Breast epithelium (tissue), 3 donors: Measurements from ENCODE around the gene NTSR2.

ENCODE experiments used
- POLR2AphosphoS5 ChIP-seq, 3 donors: sonication (generic); formaldehyde crosslinking; IDR thresholded peaks; one replicate each; pipeline ENCODE4 v1.6.1; 2017; ENCODE audit warnings: antibody characterized with exemption in 3 of 3
- TF ChIP-seq, protein P1 (sequence below), 3 donors: fragments of 450-650 bp; IDR thresholded peaks; one replicate each; pipeline ENCODE4 v1.5.1; 2016 to 2017; ENCODE audit warnings: antibody characterized with exemption in 3 of 3, mild to moderate bottlenecking in 3 of 3, moderate library complexity in 3 of 3

DNA sequence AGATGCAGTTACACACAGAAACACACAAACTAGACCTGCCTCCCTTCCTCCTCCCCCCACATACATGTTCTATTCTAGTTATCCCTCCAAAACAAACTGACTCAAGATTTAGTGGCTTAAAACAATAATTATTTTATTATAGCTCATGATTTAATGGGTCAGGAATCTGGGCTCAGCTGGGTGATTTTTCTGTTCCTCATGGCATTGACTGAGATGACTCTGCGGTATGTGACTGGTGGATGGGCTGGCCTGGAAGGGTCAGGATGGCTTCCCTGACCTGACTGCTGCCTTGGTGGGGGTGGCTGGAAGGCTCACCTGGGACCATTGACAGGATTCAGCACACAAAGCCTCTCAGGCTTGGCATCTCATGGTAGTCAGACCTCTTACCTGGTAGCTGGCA is 33.7 kb upstream of the NTSR2 start:
- TF ChIP-seq, protein P1, sequence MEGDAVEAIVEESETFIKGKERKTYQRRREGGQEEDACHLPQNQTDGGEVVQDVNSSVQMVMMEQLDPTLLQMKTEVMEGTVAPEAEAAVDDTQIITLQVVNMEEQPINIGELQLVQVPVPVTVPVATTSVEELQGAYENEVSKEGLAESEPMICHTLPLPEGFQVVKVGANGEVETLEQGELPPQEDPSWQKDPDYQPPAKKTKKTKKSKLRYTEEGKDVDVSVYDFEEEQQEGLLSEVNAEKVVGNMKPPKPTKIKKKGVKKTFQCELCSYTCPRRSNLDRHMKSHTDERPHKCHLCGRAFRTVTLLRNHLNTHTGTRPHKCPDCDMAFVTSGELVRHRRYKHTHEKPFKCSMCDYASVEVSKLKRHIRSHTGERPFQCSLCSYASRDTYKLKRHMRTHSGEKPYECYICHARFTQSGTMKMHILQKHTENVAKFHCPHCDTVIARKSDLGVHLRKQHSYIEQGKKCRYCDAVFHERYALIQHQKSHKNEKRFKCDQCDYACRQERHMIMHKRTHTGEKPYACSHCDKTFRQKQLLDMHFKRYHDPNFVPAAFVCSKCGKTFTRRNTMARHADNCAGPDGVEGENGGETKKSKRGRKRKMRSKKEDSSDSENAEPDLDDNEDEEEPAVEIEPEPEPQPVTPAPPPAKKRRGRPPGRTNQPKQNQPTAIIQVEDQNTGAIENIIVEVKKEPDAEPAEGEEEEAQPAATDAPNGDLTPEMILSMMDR (IDR thresholded peaks at IDR 0.05) = no peak
- TF ChIP-seq POLR2AphosphoS5 (IDR thresholded peaks at IDR 0.05) = no peak
